SU-DHL-6 (cell line): ENCODE data around the gene NACC2.

Experiments used
- H2AFZ ChIP-seq: fragments of 200-600 bp; sonication (generic); 2 replicates; pipeline ENCODE4 v1.6.1; 2014; ENCODE audit warnings: low read depth, mild to moderate bottlenecking, moderate library complexity, mixed read lengths, antibody characterized with exemption, low read length; ENCODE audit not compliant: severe bottlenecking
- H3F3A ChIP-seq: fragments of 200-600 bp; shearing (Covaris generic); 2 replicates; pipeline ENCODE4 v1.6.0; 2016; ENCODE audit warnings: antibody characterized with exemption, mild to moderate bottlenecking; ENCODE audit not compliant: insufficient read depth
- H3K27ac ChIP-seq: fragments of 200-600 bp; sonication (generic); 2 replicates; pipeline ENCODE4 v1.5.1; 2016; ENCODE audit warnings: low read depth, mild to moderate bottlenecking, low read length, moderate library complexity, mixed read lengths
- H3K27me3 ChIP-seq: fragments of 200-600 bp; sonication (generic), shearing (Covaris generic); 2 replicates; pipeline ENCODE4 v1.6.0; 2014; ENCODE audit warnings: mild to moderate bottlenecking, low read length
- H3K36me3 ChIP-seq: fragments of 200-600 bp; sonication (generic); 2 replicates; pipeline ENCODE4 v1.6.1; 2014; ENCODE audit warnings: mild to moderate bottlenecking, low read length, mixed read lengths
- H3K4me2 ChIP-seq: fragments of 300-600, 200-600 bp; shearing (Covaris generic), sonication (generic); 2 replicates; pipeline ENCODE4 v1.6.0; 2014; ENCODE audit warnings: low read length, low read depth, mild to moderate bottlenecking; ENCODE audit not compliant: poor library complexity, severe bottlenecking
- H3K4me3 ChIP-seq: fragments of 200-600 bp; sonication (generic); 2 replicates; pipeline ENCODE4 v1.5.1; 2014; ENCODE audit warnings: antibody characterized with exemption, low read length, mild to moderate bottlenecking, mixed read lengths; ENCODE audit not compliant: insufficient read depth, poor library complexity, severe bottlenecking
- H3K79me2 ChIP-seq: fragments of 200-600 bp; sonication (generic); 2 replicates; pipeline ENCODE4 v1.6.1; 2014; ENCODE audit warnings: mild to moderate bottlenecking, low read length, moderate library complexity; ENCODE audit not compliant: insufficient read depth
- H3K9ac ChIP-seq: fragments of 200-600 bp; sonication (generic); 2 replicates; pipeline ENCODE4 v1.7.0; 2014; ENCODE audit warnings: mild to moderate bottlenecking, low read length
- H3K9me2 ChIP-seq: fragments of 200-600 bp; sonication (generic); replicated peaks from 2 replicates; pipeline ENCODE4 v1.6.1; 2014; ENCODE audit warnings: low read length; ENCODE audit not compliant: insufficient read depth
- H3K9me3 ChIP-seq: fragments of 200-600 bp; sonication (generic); 2 replicates; pipeline ENCODE4 v1.6.1; 2014; ENCODE audit warnings: low read length, mixed read lengths; ENCODE audit not compliant: insufficient read depth
- H4K20me1 ChIP-seq: fragments of 200-600 bp; sonication (generic); 2 replicates; pipeline ENCODE4 v1.6.1; 2014; ENCODE audit warnings: low read depth, mild to moderate bottlenecking, antibody characterized with exemption, low read length, moderate library complexity, mixed read lengths
- CTCF ChIP-seq: fragments of 200-600 bp; sonication (generic); IDR thresholded peaks from one replicate; pipeline ENCODE4 v1.5.1; 2017; ENCODE audit warnings: antibody characterized with exemption, mild to moderate bottlenecking, low read length, moderate library complexity; ENCODE audit not compliant: insufficient read depth, poor library complexity, severe bottlenecking
- EZH2phosphoT487 ChIP-seq: fragments of 200-600 bp; sonication (generic), shearing (Covaris generic); conservative IDR thresholded peaks from 2 replicates; pipeline ENCODE4 v1.6.1; 2018; ENCODE audit warnings: mild to moderate bottlenecking, antibody characterized with exemption, low read length, moderate library complexity, mixed read lengths

The NACC2 gene

DNA sequence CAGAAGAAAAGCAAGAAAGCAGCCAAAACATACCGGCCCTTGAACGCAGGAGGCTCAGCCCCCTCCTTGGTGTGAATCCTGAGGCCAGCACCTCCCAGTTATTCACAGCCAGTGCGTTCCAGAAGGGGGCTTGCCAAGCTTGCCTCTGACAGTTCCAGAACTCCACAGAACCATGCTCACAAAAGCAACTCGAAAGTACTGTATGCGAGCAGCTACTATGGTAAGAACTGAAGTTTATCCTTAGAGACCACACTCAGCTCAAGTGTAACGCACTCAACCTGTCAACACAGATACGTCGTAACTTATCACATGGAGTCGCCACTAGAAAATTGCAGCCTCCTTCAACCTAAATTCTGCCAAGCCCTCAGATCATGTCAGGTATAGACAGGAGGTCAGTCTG is 135.3 kb downstream of the NACC2 start:
- no peaks in the 10 kb centered on the region for H3K27me3 ChIP-seq
- no peaks in the 10 kb centered on the region for H3K36me3 ChIP-seq
- no peaks in the 10 kb centered on the region for H3K9me2 ChIP-seq
- peaks cover 56% of the 10 kb centered on the region for H3K79me2 ChIP-seq
- no peak for TF ChIP-seq CTCF
- no peak for TF ChIP-seq EZH2phosphoT487
- no peaks in the 10 kb centered on the region for H3F3A ChIP-seq
- H3K4me3 ChIP-seq: peak overlapping the region; percentile 97
- peak overlapping the region; percentile 97 for H3K9ac ChIP-seq
- no peak overlapping the region for H2AFZ ChIP-seq
- peak overlapping the region; percentile 88 for H3K4me2 ChIP-seq
- H3K9me3 ChIP-seq: no peaks in the 10 kb centered on the region
- H3K27ac ChIP-seq: peak overlapping the region; percentile 20; the same call in 1 of the 2 replicates
- H4K20me1 ChIP-seq: no peaks in the 10 kb centered on the region

DNA sequence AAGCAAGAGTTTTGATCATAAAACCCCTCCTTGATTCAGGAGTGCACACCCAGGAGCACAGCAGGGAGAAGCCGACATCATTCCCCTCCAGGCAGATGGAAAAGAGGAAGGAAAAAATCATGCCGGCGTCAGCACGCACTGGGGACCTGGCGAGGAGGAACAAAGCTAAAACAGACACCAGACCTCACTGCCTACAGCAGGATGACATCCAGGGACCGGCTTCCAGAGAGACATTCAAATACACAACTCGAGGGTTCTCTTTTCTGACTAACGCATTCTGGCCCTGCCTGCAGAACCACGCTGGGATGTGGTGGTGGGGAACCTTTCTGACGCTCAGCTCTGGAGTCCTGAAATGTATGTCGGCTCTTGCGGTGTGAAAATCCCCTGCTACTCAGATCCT is 136.6 kb downstream of the NACC2 start:
- no peak overlapping the region for H3K4me2 ChIP-seq
- no peaks in the 10 kb centered on the region for H4K20me1 ChIP-seq

DNA sequence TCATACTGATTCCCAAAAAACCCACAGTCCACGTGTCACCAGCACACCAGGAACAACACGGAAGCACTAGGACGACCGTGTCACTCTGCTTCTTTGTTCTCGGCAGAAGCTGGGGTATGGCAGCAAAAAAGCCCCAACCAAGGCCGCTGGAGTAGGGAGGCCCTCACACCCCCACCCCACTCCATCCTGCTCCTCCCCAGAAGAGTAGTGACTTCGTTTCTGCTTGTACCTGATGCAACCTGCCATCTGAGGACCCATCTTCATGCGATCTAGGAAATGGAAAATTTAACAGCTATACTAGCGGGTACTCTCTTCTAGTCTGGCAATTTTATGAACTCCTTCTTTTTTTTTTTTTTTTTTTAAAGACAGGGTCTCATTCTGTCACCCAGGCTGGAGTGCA is 137.7 kb downstream of the NACC2 start:
- H3K9me3 ChIP-seq: no peaks in the 10 kb centered on the region
- H3K36me3 ChIP-seq: no peaks in the 10 kb centered on the region
- H3K79me2 ChIP-seq: peaks cover 56% of the 10 kb centered on the region
- no peak overlapping the region for H3K9ac ChIP-seq
- H4K20me1 ChIP-seq: no peaks in the 10 kb centered on the region
- H3K4me3 ChIP-seq: no peak overlapping the region
- H3K9me2 ChIP-seq: no peaks in the 10 kb centered on the region
- no peaks in the 10 kb centered on the region for H3K27me3 ChIP-seq
- H2AFZ ChIP-seq: no peak overlapping the region
- H3K4me2 ChIP-seq: no peak overlapping the region
- H3F3A ChIP-seq: no peaks in the 10 kb centered on the region
- H3K27ac ChIP-seq: no peak overlapping the region
- TF ChIP-seq CTCF (no peak), EZH2phosphoT487 (no peak)

More for the DNA sequence above, 136.6 kb downstream of the NACC2 start:
- Histone ChIP-seq H3K9me2 (no peaks in the 10 kb centered on the region), H2AFZ (no peak overlapping the region), H3K9ac (no peak overlapping the region), H3K36me3 (no peaks in the 10 kb centered on the region), H3K27me3 (no peaks in the 10 kb centered on the region), H3K9me3 (no peaks in the 10 kb centered on the region), H3K79me2 (peaks cover 56% of the 10 kb centered on the region), H3K27ac (no peak overlapping the region), H3F3A (no peaks in the 10 kb centered on the region), H3K4me3 (no peak overlapping the region)
- TF ChIP-seq EZH2phosphoT487: no peak
- TF ChIP-seq CTCF: no peak

DNA sequence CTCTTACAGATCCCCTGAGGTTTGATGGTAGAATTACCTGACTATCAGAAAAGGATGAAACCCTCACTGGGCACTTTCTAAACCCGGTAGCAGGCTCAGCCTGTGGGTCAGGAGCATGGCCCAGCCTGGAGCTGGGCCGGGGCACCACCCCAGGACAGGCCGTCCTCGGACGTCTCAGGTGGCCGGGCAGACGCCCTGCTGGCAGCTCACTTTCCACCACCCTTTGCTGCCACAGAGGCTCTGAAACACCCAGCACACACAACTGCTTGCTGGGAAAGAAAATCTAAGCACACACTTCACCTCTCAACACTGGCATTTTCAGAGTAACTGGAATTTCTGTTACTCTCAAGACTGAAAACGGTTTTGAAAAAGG is 138.3 kb downstream of the NACC2 start:
- no peak for TF ChIP-seq EZH2phosphoT487
- TF ChIP-seq CTCF: no peak
- Histone ChIP-seq H2AFZ (no peak overlapping the region), H3K27ac (no peak overlapping the region), H3K9me3 (no peaks in the 10 kb centered on the region), H3K4me3 (no peak overlapping the region), H3K79me2 (peaks cover 56% of the 10 kb centered on the region), H3K4me2 (no peak overlapping the region), H4K20me1 (no peaks in the 10 kb centered on the region), H3K27me3 (no peaks in the 10 kb centered on the region), H3F3A (no peaks in the 10 kb centered on the region), H3K9ac (no peak overlapping the region), H3K9me2 (no peaks in the 10 kb centered on the region), H3K36me3 (no peaks in the 10 kb centered on the region)
